ENCODE results near the gene PKM. TPM values are rescaled to one million over a fixed set of nuclear protein-coding genes. Genes with fewer than 3 reads are reported as not detected.

The PKM gene
- total and polyA plus RNA-seq, 4 donors, result 12.9 to 61.2 (median 29.7) TPM

DNA sequence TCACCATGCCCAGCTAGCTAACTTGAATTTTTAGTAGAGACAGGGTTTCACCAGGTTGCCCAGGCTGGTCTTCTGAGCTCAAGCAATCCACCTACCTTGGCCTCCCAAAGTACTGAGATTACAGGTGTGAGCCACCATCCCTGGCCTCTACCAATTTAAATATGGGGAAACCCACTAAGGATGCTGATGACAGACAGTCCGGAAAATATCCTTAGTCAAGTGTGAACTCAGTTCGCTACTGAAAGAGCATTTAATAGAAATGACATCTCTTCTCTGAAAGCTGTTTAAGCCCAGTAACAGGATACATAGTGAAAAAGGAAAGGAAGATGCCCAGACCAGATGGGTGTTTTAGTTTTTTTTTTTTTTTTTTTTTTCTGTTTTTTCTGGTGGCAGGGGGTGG, 25.7 kb downstream of the PKM start:
- Histone ChIP-seq H3K9ac (ENCODE audit: low read depth in 1 of 2, low read length in 2 of 2) (no peak overlapping the region), H3K4me3 (ENCODE audit: low read depth in 1 of 3, low read length in 3 of 3) (no peak overlapping the region), H3K4me1 (ENCODE audit: control insufficient read depth in 4 of 4, insufficient read depth in 4 of 4, low read length in 3 of 4) (peaks cover 0 to under 1% (median 0%) of the 10 kb centered on the region in 4 donors), H3K27me3 (ENCODE audit: control insufficient read depth in 4 of 4, insufficient read depth in 4 of 4, low read length in 3 of 4) (no peaks in the 10 kb centered on the region), H3K27ac (ENCODE audit: low read depth in 1 of 2, low read length in 2 of 2) (no peak overlapping the region), H3K9me3 (ENCODE audit: control insufficient read depth in 4 of 4, low read length in 3 of 4) (no peaks in the 10 kb centered on the region), H3K36me3 (ENCODE audit: control insufficient read depth in 4 of 4, insufficient read depth in 3 of 4, low read depth in 1 of 4, low read length in 3 of 4) (peaks cover 0 to 30% (median 9%) of the 10 kb centered on the region in 4 donors)
- DNase-seq (ENCODE audit: low spot score), result no peak
- WGBS, result 96% methylated on average over 2 of the region's 2 CpGs
- TF ChIP-seq, protein P1, sequence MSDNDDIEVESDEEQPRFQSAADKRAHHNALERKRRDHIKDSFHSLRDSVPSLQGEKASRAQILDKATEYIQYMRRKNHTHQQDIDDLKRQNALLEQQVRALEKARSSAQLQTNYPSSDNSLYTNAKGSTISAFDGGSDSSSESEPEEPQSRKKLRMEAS (IDR thresholded peaks at IDR 0.05), result no peak
- TF ChIP-seq HNF4G (IDR thresholded peaks at IDR 0.05), result no peak
- no peak for TF ChIP-seq SP1 (IDR thresholded peaks at IDR 0.05)
- TF ChIP-seq FOXA1 (IDR thresholded peaks at IDR 0.05), result no peak
- TF ChIP-seq, protein P2, sequence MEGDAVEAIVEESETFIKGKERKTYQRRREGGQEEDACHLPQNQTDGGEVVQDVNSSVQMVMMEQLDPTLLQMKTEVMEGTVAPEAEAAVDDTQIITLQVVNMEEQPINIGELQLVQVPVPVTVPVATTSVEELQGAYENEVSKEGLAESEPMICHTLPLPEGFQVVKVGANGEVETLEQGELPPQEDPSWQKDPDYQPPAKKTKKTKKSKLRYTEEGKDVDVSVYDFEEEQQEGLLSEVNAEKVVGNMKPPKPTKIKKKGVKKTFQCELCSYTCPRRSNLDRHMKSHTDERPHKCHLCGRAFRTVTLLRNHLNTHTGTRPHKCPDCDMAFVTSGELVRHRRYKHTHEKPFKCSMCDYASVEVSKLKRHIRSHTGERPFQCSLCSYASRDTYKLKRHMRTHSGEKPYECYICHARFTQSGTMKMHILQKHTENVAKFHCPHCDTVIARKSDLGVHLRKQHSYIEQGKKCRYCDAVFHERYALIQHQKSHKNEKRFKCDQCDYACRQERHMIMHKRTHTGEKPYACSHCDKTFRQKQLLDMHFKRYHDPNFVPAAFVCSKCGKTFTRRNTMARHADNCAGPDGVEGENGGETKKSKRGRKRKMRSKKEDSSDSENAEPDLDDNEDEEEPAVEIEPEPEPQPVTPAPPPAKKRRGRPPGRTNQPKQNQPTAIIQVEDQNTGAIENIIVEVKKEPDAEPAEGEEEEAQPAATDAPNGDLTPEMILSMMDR (IDR thresholded peaks at IDR 0.05; ENCODE audit: low read depth, low read length, missing input control), result no peak
- TF ChIP-seq, protein P3, sequence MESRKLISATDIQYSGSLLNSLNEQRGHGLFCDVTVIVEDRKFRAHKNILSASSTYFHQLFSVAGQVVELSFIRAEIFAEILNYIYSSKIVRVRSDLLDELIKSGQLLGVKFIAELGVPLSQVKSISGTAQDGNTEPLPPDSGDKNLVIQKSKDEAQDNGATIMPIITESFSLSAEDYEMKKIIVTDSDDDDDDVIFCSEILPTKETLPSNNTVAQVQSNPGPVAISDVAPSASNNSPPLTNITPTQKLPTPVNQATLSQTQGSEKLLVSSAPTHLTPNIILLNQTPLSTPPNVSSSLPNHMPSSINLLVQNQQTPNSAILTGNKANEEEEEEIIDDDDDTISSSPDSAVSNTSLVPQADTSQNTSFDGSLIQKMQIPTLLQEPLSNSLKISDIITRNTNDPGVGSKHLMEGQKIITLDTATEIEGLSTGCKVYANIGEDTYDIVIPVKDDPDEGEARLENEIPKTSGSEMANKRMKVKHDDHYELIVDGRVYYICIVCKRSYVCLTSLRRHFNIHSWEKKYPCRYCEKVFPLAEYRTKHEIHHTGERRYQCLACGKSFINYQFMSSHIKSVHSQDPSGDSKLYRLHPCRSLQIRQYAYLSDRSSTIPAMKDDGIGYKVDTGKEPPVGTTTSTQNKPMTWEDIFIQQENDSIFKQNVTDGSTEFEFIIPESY (IDR thresholded peaks at IDR 0.05), result no peak
- TF ChIP-seq TAF1 (conservative IDR thresholded peaks at IDR 0.05), result no peak
- no peak for TF ChIP-seq RAD21 (IDR thresholded peaks at IDR 0.05)
- TF ChIP-seq EGR1 (IDR thresholded peaks at IDR 0.05; ENCODE audit: low read depth in 2 of 2), result no peak
- no peak for TF ChIP-seq FOXA2 (IDR thresholded peaks at IDR 0.05)
- no peak for TF ChIP-seq HNF4A (conservative IDR thresholded peaks at IDR 0.05)
- no peak for TF ChIP-seq YY1 (IDR thresholded peaks at IDR 0.05)

DNA sequence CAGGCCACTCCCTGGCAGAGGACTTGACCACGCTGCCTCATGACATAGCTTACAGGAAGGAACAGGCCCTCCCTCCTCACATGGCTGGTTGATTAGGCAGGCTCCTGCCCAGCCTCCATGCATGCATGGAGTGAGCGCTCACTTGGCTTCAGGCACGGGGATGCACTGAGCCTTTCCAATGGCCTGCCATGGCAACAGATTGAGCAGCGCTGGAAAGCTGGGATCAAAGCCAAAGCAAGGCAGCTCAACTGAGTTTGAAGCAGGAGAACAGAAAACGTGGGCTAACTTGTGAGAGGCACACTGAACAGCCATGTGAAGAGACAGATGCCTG, 27.5 kb downstream of the PKM start:
- Histone ChIP-seq H3K36me3 (ENCODE audit: control insufficient read depth in 4 of 4, insufficient read depth in 3 of 4, low read depth in 1 of 4, low read length in 3 of 4) (peaks cover 0 to 23% (median 9%) of the 10 kb centered on the region in 4 donors), H3K4me3 (ENCODE audit: low read depth in 1 of 3, low read length in 3 of 3) (no peak overlapping the region), H3K27me3 (ENCODE audit: control insufficient read depth in 4 of 4, insufficient read depth in 4 of 4, low read length in 3 of 4) (no peaks in the 10 kb centered on the region), H3K9me3 (ENCODE audit: control insufficient read depth in 4 of 4, low read length in 3 of 4) (no peaks in the 10 kb centered on the region), H3K27ac (ENCODE audit: low read depth in 1 of 2, low read length in 2 of 2) (no peak overlapping the region), H3K4me1 (ENCODE audit: control insufficient read depth in 4 of 4, insufficient read depth in 4 of 4, low read length in 3 of 4) (peaks cover 0 to 4% (median 0%) of the 10 kb centered on the region in 4 donors), H3K9ac (ENCODE audit: low read depth in 1 of 2, low read length in 2 of 2) (no peak overlapping the region)
- 61% methylated on average over 5 of the region's 5 CpGs for WGBS
- TF ChIP-seq RXRA (IDR thresholded peaks at IDR 0.05), result no peak
- TF ChIP-seq TAF1 (conservative IDR thresholded peaks at IDR 0.05), result no peak
- TF ChIP-seq, protein P4, sequence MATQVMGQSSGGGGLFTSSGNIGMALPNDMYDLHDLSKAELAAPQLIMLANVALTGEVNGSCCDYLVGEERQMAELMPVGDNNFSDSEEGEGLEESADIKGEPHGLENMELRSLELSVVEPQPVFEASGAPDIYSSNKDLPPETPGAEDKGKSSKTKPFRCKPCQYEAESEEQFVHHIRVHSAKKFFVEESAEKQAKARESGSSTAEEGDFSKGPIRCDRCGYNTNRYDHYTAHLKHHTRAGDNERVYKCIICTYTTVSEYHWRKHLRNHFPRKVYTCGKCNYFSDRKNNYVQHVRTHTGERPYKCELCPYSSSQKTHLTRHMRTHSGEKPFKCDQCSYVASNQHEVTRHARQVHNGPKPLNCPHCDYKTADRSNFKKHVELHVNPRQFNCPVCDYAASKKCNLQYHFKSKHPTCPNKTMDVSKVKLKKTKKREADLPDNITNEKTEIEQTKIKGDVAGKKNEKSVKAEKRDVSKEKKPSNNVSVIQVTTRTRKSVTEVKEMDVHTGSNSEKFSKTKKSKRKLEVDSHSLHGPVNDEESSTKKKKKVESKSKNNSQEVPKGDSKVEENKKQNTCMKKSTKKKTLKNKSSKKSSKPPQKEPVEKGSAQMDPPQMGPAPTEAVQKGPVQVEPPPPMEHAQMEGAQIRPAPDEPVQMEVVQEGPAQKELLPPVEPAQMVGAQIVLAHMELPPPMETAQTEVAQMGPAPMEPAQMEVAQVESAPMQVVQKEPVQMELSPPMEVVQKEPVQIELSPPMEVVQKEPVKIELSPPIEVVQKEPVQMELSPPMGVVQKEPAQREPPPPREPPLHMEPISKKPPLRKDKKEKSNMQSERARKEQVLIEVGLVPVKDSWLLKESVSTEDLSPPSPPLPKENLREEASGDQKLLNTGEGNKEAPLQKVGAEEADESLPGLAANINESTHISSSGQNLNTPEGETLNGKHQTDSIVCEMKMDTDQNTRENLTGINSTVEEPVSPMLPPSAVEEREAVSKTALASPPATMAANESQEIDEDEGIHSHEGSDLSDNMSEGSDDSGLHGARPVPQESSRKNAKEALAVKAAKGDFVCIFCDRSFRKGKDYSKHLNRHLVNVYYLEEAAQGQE (IDR thresholded peaks at IDR 0.05), result no peak
- TF ChIP-seq FOXA1 (IDR thresholded peaks at IDR 0.05), result no peak
- TF ChIP-seq, protein P3 (IDR thresholded peaks at IDR 0.05), result no peak
- no peak for TF ChIP-seq FOXA2 (IDR thresholded peaks at IDR 0.05)
- TF ChIP-seq NR2F2 (IDR thresholded peaks at IDR 0.05), result no peak
- TF ChIP-seq, protein P5, sequence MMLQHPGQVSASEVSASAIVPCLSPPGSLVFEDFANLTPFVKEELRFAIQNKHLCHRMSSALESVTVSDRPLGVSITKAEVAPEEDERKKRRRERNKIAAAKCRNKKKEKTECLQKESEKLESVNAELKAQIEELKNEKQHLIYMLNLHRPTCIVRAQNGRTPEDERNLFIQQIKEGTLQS (IDR thresholded peaks at IDR 0.05), result no peak
- TF ChIP-seq YY1 (IDR thresholded peaks at IDR 0.05), result no peak
- TF ChIP-seq HNF4A (conservative IDR thresholded peaks at IDR 0.05), result no peak
- no peak for TF ChIP-seq EGR1 (IDR thresholded peaks at IDR 0.05; ENCODE audit: low read depth in 2 of 2)
- TF ChIP-seq HNF4G (IDR thresholded peaks at IDR 0.05), result no peak
- TF ChIP-seq, protein P1 (IDR thresholded peaks at IDR 0.05), result no peak
- no peak for DNase-seq (ENCODE audit: low spot score)
